Amniotic epithelial cell (primary cell): ENCODE data around the gene RPTOR.

Experiments used
- DNase-seq: peaks from one replicate; pipeline ENCODE4 v3.0.0-alpha.2; 2010; ENCODE audit warnings: low read depth

The RPTOR gene

DNA sequence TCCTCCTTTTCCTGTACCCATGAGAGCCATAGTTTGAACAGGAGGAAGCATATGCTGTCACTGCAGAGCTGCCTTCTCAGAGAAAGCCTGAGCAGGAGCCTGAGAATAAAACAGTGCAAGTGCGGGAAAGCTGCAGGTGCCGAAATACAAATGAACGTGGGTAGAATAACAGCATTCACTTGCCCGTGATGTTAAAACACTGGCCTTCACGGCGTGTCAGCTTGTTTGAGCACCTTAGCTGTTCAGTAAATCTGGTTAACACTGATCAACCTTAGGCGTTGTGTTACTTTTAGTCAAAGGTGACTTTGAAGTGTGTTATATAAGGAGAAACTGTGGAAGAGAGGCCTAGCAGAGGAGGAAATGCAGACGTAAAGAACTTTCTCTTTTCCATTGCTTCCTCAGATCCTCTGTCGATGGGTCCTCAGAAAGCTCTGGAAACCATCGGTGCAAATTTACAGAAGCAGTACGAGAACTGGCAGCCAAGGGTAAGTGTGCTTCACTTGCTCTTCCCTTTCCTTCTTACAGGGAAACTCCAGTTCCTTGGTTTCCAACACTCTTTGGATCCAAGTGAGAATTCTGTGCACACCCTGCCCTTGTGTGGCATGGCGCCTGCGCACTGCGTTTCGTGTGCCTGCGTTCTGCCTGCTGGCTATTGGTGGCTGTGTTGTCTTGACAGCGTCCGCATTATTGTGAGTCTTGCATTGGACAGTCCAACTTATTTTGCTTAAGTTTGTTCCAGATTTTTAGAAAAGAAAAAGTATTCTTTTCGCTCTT lies 98.9 kb downstream of the RPTOR start:
- no peak for DNase-seq

DNA sequence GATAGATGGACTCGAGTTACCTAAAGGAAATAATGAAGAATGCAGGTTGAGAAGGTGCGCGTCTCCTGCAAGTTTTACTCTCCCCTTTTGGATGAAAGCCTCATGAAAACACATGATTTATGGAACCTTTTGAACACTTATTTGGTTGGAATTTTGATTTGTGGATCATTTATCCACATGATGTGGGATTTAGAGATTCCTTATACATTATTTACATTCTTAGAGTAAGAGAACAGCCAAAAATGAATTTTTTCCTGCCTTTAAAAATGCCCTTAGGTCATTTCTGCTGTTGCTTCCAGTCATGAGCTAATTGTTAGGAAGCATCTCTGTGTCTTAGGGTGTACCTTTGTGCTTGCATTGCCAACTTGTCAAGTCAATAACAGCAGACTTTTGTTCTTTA lies 99.9 kb downstream of the RPTOR start:
- DNase-seq = no peak

DNA sequence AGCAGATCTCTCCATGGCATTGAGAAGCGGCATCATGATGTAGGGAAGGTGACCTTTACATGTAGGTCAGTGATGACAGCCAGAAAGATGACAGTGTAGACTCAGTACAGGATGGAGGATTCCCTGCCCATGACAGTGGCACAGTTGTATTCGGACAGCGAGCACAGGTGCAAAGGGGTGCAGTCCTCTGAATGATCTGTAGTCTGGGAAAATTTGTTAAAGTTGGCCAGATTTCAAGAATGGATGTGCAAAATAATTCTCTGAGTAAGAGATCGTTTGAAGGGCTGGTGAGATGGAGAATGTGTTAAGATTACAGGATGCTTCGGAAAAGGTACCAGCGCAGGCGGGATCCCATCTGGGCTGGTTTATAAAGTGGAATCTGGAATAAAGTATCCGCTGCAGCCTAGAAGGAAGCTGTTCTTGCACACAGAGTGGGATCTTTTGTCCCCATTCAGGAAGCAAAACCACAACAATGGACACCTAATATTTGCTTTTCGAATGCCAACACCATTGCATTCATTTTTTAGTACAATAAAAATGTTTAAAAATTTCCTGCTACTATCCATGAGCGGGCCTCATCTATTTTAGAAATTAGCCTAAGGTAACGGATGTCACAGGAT lies 101.2 kb downstream of the RPTOR start:
- no peak for DNase-seq

DNA sequence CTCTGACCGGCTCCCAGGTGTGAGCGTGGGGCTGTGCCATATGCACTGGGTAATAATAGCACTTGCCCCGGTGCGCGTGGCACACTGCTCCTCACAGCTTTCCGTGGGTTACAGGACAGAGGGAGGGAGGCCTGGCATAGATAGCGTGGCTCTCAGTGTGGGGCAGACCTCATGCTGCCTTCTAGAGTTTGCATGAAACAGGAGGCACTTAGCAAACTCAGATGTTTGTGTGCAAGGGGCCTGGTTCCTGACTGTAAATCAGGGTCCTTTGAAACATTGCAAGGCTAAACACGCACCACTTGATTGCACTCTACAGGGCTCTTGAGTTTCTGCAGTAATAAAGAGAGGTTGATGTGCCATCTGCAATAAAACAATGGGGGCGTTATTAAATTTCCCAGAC lies 101.7 kb downstream of the RPTOR start:
- no peak for DNase-seq

DNA sequence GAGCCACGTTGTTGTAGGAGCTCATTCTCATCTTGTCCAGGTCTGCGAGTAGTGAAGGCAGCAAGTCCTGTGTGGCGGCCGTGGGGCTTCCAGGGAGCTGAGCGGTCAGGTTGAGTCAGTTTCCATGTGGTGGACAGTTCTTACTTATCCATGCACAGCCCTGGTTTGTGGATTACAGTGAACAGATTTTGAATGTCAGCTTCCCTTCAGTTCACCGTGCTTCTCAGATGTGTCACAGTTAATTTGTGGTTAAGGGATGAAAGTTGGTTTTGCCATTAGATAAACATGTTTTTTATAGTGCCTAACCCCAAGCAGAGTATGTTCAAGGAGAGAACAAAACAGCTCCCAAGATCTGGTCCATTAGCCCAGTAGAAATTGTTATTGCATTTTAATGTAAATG lies 103.1 kb downstream of the RPTOR start:
- DNase-seq = peak; percentile 97

DNA sequence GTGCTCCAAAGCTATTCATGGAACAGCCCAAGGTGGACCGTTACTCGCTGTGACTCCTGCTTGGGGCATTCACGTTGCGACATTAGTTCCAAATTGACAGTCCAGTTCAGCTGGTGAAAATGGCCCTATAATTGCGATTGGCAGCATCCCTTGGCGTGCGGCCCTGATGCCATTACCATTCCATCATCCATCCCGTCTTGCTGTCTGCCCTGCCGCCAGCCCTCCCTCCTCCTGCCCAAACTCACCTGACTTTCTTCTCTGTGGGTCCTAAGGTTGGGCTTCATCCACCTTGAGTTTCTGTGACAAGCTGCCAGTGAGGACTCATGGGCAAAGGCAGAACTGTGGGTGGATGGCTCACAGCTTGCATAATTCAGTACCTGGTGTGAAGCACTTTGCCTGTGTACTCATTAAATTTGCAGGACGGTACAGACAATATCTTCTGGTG lies 104.6 kb downstream of the RPTOR start:
- DNase-seq = no peak

DNA sequence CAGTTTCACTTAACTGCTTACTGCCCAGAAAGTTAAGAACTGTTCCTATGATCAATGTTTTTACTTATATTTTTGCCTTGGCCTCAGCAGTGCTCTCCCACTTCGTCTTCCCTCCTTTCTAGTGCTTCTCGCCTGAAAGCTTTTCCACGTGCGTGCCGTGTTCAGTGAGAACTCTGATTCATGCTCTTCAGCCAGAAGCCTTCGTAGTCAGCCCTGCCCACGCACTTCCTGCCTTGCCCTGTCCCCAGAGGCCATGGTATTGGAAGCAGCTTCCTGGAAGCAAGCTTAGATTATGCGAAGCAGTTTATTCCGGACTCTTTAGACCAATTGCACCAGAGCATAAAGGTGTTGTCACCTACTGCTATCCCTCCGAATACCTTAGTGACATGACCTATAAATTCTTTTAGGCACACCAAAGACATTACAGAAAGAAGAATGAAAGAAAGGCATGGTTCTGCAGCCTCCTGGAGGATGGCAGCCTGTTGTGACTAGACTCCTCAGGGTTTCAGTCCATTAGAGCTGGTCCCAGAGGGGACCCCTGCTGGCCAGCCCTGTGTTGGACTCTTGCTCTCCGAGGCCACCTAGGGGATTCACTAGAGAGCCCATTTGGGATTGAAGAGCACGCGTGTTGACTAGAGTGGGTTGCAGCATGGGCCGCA lies 105.2 kb downstream of the RPTOR start:
- DNase-seq = peak; percentile 87

DNA sequence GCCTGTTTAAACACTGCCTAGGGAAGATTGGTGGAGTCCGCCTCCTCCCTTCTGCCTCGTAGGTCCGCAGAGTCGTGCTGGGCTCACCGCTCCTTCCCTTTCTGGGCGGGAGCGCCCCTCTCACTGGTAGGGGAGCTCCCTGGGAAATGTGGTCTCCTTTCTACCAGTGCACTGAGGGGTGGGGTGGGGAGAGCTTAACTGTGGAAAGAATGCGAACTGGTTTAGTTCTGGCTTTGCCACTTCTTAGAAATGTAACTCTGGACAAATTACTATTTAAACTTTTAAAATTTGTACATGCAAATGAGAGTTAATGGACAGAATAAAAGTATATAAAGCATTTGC lies 105.7 kb downstream of the RPTOR start:
- no peak for DNase-seq

DNA sequence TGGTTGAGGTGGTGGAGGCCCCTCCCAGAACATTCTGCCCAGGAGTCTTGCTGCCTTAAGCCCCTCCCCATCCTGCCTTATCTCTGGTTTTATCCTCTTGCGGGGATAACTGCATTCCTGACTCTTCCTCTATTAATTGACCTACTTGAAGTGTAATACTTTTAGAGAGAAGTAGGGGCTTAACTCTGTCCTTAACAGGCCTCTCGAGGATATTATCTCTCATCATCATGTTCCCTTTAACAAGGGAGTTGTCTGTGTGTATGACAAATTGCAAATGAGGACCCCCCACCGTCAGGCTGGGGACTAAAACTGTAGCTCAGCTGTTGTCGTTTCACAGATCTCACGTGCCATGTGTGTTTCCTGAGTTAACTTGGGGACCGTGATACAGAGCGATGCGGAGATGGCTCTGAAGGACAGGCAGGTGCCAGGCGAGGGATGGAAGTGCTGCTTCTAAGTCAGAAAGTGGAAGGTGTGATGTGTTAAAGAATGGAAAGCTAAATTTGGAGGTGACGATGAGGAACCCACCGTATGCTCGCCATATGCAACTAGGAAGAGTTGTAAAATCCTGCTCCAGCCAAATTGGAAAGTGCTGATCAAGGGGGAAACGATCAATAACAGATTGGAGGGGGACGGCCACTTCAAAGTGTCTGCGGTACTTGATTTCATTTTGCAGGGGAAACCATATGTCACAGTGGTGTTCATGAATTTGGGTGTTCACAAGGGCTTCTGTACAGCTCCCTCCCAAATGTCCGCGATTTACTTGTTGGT lies 106.3 kb downstream of the RPTOR start:
- DNase-seq = peak; percentile 60

DNA sequence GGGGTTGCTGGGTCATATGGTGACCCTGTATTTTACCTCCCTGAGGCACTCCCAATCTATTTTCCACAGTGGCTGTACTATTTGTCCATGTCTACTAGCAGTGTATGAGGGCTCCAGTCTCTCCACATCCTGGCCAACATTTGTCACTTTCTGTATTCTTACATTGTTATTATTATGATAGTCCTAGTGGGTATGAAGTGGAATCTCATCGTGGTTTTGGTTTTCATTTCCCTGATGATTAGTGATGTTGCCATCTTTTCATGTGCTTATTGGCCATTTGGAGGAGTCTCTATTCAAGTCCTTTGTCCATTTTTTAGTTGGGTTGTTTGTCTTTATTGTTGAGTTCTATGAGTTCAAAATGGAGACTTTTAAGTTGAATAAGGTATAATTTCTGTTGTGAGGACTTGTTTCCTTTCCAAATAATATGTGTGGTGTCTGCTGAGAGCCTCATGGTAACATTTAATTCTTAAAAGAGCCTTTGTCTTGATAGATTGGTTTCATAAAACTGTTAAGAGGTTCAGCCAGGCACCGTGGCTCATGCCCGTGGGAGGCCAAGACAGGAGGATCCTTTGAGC lies 108.2 kb downstream of the RPTOR start:
- DNase-seq = peak; percentile 19

DNA sequence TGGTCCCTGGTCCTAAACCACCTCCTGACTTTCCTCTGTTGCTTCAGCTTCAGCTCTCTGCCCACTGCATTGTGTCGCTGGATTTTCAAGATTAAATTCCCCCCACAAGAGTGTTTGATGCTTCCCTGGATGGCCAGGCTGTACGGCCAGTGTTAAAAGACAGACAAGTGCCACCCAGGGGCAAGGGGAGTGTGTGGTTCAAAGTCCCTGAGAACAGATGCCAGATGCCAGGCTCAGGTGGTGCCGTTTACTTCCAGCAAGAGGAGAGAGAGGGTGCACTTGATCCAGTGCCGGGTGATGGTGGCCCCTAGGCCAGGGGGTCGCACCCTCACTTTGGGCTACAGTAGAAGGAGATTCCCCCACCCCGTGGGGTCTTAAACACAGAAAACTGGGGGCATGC lies 109.2 kb downstream of the RPTOR start:
- no peak for DNase-seq

DNA sequence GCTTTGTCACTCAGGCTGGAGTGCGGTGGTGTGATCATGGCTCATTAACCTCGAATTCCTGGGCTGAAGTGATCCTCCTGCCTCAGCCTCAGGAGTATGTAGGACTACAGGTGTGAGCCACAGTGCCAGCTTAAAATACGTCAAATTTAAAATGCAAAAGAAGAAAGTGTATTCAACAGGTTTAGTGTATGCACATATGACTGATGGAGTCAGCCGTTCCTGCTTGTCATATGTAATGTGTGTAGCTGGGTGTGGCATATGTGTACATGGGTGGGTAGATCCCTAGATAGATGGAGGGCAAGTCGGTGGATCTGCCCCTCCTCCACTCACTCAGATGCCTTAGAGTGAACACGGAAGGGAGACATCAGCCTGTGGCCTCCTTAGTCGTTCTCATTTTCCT lies 111.0 kb downstream of the RPTOR start:
- no peak for DNase-seq

DNA sequence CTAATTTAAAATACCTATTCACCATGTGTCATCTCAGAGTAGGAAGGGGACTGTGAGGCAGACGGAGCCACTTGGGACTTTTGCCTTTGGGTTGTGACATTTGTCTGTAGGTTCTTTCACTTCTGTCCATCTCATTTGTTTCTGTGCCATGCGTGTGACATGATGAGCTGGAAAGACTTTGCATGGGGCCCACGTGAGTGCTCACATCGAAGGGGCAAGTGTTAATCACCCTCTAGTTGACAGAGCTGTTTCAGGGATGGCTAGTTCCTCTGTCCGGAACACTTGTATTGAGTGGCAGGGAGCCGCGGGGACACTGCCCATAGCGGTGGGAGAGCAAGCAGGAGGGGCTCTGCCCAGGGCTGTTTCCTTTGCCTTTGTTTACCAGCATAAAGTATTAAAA lies 112.0 kb downstream of the RPTOR start:
- DNase-seq = no peak

DNA sequence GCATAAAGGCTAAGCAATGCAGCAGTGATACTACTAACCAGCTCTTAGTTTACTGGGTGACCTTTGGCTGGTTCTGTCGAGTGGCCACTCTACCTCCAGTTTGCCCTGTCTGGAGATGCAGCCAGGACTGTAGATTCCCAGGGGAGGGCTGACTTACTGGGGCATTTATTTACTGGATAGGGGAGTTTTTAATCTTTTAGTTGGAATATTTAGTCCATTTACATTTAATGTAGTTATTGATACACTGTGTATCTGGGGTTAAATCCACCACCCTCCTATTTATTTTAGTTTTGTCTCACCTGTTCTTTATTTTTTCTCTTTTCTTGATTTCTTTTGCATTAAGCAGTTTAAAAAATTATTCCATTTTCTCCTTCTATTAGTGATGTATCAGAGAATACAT lies 112.9 kb downstream of the RPTOR start:
- DNase-seq = no peak

DNA sequence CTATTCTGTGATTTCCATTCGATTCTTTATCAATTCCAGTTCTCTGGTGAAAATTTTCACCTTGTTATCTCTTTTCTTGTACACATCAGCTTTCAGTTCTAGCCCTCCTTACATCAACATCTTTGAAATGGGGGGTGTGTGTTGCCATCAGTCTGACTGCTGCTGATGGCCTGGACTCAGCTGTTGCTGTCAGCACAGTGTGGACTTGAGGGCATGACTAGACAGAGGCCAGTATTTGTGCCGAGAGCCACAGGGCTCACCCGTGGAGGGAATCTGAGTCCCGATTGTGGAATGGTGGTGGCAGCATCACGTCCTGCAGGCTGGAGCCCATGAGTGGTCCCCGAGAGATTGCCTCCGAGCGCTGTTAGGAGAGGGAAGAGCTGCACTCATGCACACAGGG lies 114.2 kb downstream of the RPTOR start:
- no peak for DNase-seq

DNA sequence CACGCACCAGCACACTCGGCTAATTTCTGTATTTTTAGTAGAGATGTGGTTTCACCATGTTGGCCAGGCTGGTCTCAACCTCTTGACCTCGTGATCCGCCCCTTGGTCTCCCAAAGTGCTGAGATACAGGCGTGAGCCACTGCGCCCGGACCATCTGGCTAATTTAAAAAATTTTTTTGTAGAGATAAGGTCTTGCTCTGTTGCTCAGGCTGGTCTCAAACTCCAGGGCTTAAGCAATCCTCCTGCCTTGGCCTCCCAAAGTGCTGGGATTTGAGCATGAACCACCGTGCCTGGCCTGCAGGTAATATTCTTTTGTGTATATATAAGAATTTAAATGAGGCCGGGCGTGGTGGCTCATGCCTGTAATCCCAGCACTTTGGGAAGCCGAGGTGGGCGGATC lies 115.0 kb downstream of the RPTOR start:
- no peak for DNase-seq

DNA sequence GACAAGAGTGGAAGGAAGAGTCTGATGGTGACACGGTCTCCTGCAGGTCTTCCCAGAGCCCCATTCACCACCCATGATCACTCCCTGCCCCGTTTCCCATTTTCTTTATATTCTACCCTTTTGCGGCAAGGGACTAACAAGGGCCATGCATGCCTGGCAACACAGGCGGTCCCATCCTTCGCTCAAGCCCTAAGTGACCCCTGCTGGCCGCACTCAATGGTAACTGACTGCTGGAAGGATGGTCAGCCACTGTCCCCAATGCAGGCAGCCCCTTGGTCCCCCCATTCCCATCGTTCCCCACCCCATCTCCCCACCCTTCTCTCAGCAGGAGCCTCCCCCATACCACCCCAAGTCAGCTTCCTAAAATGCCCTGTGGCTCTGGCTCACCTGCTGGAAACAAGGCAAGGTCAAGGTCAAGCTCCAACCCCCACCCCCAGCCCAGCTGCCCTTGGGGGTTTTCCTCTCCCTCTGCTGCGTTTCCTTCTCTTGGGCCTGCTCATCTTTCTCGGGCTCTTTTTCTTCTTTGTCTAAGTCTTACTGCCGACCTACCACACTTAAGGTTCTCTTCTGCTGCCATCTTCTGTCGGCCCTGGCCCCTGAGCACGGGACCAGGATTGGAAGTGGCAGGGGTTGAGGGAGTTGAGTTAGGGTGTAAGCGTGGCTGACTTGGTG lies 116.0 kb downstream of the RPTOR start:
- no peak for DNase-seq

DNA sequence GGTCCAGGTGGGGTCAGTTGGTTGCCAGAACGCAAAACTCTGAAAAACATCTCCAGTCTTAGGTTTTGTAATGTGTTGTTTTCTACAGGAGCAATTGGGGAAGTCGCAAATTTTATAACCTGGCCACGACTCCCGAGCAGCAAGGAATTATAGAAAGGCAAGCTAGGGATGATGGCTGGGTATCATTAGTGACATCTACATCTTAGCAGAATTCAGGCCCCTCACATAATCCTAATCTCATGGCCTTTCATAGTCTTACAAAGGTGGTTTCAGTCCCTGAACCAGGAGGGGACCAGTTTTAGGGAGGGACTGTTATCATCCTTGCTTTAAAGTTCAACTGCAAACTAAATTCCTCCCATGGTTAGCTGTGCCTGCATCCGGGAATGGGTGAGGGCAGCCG lies 117.9 kb downstream of the RPTOR start:
- no peak for DNase-seq

DNA sequence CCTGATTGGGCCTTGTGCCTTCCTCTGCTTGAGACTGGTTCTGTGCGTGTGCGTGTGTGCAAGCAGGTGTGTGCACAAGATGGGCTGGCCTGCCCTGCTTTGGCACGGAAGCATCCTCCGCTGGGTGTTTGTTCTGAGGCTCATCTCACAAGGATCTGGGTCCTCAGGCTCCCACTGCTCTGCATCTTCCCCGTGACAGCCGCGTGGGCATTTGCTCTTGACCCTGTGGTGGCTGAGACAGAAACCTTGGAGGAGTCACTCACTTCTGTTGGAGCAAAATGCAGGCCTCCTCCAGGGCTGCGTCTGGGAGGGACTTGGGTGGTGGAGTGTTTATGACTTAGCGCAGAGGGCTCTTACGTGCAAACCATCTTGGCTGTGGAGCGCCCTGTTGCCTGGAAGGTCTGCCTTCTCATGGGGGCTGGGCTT lies 119.2 kb downstream of the RPTOR start:
- peak; percentile 70 for DNase-seq

DNA sequence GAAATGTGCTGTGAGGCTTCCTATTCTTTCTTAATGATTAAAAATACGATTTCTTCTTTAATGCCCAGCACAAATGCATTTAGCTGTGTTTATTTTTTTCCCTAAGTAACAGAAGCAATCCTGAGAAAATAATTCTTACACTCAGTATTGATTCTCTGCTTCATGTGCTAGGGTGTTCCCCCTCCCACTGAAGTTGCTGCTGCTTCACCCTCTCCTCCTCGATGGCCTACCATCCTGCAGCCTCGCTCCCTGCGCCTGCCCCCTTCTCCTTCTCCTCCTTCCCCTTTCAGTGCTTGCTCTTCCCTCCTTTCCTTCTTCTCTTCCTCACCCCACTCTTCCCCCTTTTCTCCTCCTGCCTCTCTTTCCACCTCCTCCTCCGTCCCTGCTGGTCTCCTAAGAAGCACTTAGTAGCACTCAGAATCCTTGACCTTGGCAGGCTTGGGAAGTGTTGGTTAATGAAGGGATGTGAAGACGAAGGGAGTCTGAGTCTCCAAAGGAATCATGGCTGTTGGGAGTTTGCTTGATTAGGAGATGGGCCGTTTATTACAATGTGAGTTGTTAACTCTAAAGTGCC lies 119.7 kb downstream of the RPTOR start:
- peak; percentile 29 for DNase-seq

DNA sequence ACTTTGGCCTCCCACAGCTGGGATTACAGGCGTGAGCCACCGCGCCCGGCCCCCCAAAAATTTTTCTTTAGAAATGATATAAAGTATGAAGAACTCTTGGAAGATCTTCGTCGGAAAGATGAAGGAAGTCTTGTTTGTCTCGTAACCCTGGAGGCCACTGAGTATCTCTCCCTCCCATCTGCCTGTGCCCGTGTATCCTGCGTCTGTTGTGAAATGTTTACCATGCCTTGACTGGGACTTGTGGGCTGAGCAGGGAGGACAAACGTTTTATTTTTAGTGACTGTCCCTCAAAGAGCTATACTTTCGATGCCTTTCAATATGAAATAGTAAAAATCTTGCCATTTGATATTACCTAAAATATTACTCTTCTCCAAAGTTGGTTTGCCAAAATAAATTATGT lies 121.2 kb downstream of the RPTOR start:
- no peak for DNase-seq
